Colonic mucosa (tissue), 4 donors: Measurements from ENCODE around the gene NFE2L3. TPM values are rescaled to one million over a fixed set of nuclear protein-coding genes. Genes with fewer than 3 reads are reported as not detected.
"Not testable (repeated sequence)": the region's sequence is repeated elsewhere in the genome, so short reads cannot be mapped to it uniquely, and the experiment has no call there.

Experiments used
- DNase-seq: peaks from one replicate; pipeline ENCODE4 v3.0.0-alpha.2; 2020
- H3K27ac ChIP-seq: fragments of 200-600 bp; one replicate; pipeline ENCODE4 v1.8.0; 2021
- H3K27me3 ChIP-seq: fragments of 200-600 bp; one replicate; pipeline ENCODE4 v1.8.0; 2021
- H3K36me3 ChIP-seq: fragments of 200-600 bp; one replicate; pipeline ENCODE4 v1.8.0; 2021
- H3K4me1 ChIP-seq: fragments of 200-600 bp; one replicate; pipeline ENCODE4 v1.8.0; 2021; ENCODE audit warnings: mild to moderate bottlenecking
- H3K4me3 ChIP-seq: fragments of 200-600 bp; one replicate; pipeline ENCODE4 v1.8.0; 2021
- H3K9ac ChIP-seq, 2 donors: one replicate each; pipeline ENCODE4 v1.7.0; 2013; ENCODE audit warnings: control low read depth in 2 of 2, low read depth in 2 of 2, low read length in 2 of 2
- H3K9me3 ChIP-seq: fragments of 200-600 bp; one replicate; pipeline ENCODE4 v1.8.0; 2021
- intact Hi-C: fragments of 100-400 bp; cut with DNase I; formaldehyde crosslinking; loops from one replicate; pipeline ENCODE4 v1.14.1; 2022
- total RNA-seq, 2 donors: library from RNA; stranded (reverse); fragmentation: NEBNext Ultra II Directional in 1 of 2; extraction: Animal tissue kit (Norgen Biotek cat#: 25700) in 1 of 2; gene quantifications; one replicate each; pipeline ENCODE4 v1.2.1, GENCODE V29; 2021
- TF ChIP-seq, protein P1 (sequence below): fragments of 200-600 bp; IDR thresholded peaks from one replicate; pipeline ENCODE4 v1.8.0; 2022; ENCODE audit warnings: antibody characterized with exemption, mild to moderate bottlenecking
- donor health status: healthy.
- donor health status: DM: no; HTN: no; CAD: no.
- donor health status: DM: no; HTN: no; CAD: no.

NFE2L3 gene
- total RNA-seq, 2 donors from 2014 or later: 12.0 to 13.0 TPM

DNA sequence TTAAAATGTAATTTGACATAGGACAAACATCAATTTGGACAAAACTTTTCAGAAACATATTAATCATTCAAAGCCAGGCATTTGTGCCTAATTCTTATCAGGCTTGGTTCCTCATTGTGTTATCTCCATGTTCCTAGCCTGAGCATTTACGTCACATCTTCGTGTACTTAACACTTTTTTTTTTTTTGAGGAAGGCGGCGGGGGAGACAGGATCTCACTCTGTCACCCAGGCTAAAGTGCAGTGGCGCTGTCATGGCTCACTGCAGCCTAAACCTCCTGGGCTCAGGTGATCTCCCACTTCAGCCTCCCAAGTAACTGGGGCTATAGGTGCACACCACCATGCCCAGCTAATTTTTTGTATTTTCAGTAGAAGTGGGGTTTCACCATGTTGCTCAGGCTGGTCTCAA is 28.8 kb downstream of the NFE2L3 start:
- Histone ChIP-seq H3K4me3 (no peak overlapping the region), H3K4me1 (no peaks in the 10 kb centered on the region), H3K9me3 (no peaks in the 10 kb centered on the region), H3K27ac (no peak overlapping the region), H3K9ac (no peak overlapping the region), H3K27me3 (no peaks in the 10 kb centered on the region), H3K36me3 (no peaks in the 10 kb centered on the region)
- no peak for DNase-seq
- TF ChIP-seq, protein P1, sequence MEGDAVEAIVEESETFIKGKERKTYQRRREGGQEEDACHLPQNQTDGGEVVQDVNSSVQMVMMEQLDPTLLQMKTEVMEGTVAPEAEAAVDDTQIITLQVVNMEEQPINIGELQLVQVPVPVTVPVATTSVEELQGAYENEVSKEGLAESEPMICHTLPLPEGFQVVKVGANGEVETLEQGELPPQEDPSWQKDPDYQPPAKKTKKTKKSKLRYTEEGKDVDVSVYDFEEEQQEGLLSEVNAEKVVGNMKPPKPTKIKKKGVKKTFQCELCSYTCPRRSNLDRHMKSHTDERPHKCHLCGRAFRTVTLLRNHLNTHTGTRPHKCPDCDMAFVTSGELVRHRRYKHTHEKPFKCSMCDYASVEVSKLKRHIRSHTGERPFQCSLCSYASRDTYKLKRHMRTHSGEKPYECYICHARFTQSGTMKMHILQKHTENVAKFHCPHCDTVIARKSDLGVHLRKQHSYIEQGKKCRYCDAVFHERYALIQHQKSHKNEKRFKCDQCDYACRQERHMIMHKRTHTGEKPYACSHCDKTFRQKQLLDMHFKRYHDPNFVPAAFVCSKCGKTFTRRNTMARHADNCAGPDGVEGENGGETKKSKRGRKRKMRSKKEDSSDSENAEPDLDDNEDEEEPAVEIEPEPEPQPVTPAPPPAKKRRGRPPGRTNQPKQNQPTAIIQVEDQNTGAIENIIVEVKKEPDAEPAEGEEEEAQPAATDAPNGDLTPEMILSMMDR: no peak
- intact Hi-C loops: no loop called here

DNA sequence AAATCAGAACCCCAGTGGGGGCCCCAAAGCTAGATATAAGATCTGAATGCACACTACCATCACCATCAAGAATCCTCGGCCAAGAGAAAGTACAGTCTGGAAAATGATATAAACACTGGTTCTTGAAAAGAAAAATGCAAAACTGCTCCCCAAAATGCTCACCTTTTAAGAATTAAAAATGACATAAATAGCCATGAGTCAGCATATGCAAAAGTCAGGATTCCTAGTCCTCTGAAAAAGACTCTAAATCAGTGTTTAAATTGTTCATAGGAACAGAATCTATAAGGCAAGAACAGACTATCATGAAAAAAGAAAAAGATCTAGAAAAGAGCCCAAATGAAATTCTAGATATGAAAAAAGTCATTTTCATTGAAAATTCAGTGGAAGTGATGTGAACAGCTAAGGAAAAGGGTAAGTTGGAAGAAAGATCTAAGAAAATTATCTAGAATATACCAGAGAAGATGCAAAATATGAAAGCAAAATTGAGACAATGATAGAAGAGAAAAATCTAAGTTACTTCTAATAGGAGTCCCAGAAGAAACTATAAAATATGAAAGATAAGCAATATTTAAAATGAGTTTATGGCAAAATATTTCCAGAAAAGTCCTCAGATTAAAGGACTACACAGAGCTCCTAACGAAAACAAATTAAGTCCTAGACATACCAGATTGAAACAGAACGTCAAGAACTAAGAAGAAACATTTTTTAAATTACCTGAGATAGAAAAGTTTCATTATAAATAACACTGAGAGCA is 29.7 kb downstream of the NFE2L3 start:
- TF ChIP-seq, protein P1: no peak
- intact Hi-C loops: no loop called here
- Histone ChIP-seq H3K36me3 (no peaks in the 10 kb centered on the region), H3K9ac (no peak overlapping the region), H3K27me3 (no peaks in the 10 kb centered on the region), H3K4me3 (no peak overlapping the region), H3K4me1 (no peaks in the 10 kb centered on the region), H3K9me3 (no peaks in the 10 kb centered on the region), H3K27ac (no peak overlapping the region)
- DNase-seq: no peak

DNA sequence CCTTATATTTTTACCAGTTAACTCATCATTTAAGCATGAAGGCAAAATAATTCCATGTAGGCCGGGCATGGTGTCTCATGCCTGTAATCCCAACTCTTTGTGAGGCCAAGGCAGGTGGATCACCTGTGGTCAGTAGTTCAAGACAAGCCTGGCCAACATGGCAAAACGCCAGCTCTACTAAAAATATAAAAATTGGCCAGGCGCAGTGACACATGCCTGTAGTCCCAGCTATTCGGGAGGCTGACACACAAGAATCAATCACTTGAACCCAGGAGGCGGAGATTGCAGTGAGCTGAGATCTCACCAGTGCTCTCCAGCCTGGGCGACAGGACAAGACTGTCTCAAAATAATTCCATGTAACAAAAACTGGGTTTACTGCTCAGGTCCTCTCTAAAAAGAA is 30.3 kb downstream of the NFE2L3 start:
- Histone ChIP-seq H3K9ac (no peak overlapping the region), H3K36me3 (no peaks in the 10 kb centered on the region), H3K27me3 (no peaks in the 10 kb centered on the region), H3K4me1 (no peaks in the 10 kb centered on the region), H3K4me3 (no peak overlapping the region), H3K27ac (no peak overlapping the region), H3K9me3 (no peaks in the 10 kb centered on the region)
- DNase-seq: no peak
- intact Hi-C loops: no loop called here
- TF ChIP-seq, protein P1: no peak

DNA sequence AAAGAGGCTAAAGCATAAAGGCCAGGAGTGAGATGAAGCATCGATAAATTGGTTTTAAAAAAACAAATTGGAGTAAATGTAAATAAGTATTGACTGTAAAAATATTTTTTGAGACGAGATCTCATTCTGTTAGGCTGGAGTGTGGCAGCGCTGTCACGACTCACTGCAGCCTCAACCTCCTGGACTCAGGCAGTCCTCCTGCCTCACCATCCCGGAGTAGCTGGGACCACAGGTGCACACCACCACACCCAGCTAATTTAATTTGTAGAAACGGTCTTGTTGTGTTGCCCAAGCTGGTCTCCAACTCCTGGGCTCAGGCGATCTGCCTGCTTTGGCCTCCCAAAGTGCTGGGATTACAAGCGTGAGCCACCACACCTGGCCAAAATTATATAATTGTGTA is 30.7 kb downstream of the NFE2L3 start:
- TF ChIP-seq, protein P1: no peak
- intact Hi-C loops: no loop called here
- Histone ChIP-seq H3K27ac (no peak overlapping the region), H3K4me3 (no peak overlapping the region), H3K36me3 (no peaks in the 10 kb centered on the region), H3K4me1 (no peaks in the 10 kb centered on the region), H3K9me3 (no peaks in the 10 kb centered on the region), H3K9ac (no peak overlapping the region), H3K27me3 (no peaks in the 10 kb centered on the region)
- DNase-seq: no peak

DNA sequence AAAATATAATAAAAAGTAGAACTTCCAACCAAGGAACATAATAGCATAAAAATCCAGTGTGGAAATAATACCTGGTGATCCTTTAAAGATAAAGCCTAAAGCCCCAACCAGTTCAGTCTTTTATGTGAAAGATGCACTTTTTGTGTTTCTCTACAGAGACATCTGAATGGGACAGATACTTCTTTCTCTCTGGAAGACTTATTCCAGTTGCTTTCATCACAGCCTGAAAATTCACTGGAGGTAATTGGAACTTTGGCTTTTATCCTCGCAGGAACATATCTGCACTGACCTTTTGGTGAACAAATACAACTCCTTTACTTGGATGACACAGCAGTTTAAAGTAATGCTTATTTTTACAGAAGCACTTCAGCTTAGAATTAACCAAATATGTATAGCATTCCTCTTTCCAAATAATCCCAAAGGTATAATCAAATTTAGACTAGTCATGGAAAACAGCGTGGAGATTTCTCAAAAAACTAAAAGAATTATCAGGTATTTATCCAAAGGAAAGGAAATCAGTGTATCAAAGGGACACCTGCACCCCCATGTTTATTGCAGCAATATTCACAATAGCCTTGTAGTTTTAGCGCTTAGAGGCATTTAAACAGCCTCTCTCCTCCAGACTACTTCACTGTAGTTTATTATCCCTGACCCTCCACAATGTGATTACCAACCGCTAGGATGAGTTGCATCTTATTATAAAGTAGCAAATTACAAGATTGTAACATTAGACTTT is 31.7 kb downstream of the NFE2L3 start:
- Histone ChIP-seq H3K9me3 (no peaks in the 10 kb centered on the region), H3K9ac (no peak overlapping the region), H3K4me3 (no peak overlapping the region), H3K4me1 (no peaks in the 10 kb centered on the region), H3K27me3 (no peaks in the 10 kb centered on the region), H3K36me3 (no peaks in the 10 kb centered on the region), H3K27ac (no peak overlapping the region)
- no peak for DNase-seq
- TF ChIP-seq, protein P1: no peak
- intact Hi-C loops: no loop called here

DNA sequence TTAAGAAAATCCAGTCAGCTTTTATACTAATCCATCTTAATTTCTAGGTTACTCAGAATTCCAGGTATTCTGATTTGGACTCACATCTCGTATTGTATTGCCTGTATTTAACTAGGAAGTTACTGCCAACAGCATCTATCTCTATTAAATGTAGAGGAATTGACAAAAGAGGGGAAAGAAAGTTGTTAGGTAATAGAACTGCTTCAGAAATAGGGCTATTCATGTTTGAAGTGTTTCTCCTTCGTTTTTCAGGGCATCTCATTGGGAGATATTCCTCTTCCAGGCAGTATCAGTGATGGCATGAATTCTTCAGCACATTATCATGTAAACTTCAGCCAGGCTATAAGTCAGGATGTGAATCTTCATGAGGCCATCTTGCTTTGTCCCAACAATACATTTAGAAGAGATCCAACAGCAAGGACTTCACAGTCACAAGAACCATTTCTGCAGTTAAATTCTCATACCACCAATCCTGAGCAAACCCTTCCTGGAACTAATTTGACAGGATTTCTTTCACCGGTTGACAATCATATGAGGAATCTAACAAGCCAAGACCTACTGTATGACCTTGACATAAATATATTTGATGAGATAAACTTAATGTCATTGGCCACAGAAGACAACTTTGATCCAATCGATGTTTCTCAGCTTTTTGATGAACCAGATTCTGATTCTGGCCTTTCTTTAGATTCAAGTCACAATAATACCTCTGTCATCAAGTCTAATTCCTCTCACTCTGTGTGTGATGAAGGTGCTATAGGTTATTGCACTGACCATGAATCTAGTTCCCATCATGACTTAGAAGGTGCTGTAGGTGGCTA is 32.5 kb downstream of the NFE2L3 start:
- H3K27ac ChIP-seq, H3K4me1 ChIP-seq, H3K9ac ChIP-seq, H3K27me3 ChIP-seq, H3K36me3 ChIP-seq, DNase-seq, H3K9me3 ChIP-seq, H3K4me3 ChIP-seq, intact Hi-C loops: not testable (repeated sequence)
